Type B pancreatic cell (in vitro differentiated cells): ENCODE results near the gene COA8. TPM values are rescaled to one million over a fixed set of nuclear protein-coding genes. Genes with fewer than 3 reads are reported as not detected.

ENCODE experiments used
- DNase-seq: peaks from one replicate; pipeline ENCODE4 v3.0.0; 2021; ENCODE audit warnings: mixed read lengths; ENCODE audit not compliant: unreplicated experiment; ENCODE audit errors: extremely low spot score
- H3K27ac Mint-ChIP-seq: 2 replicates; pipeline ENCODE4 v1.8.0; 2021; ENCODE audit warnings: mild to moderate bottlenecking, mixed read lengths
- H3K27me3 Mint-ChIP-seq: 2 replicates; pipeline ENCODE4 v1.8.0; 2021; ENCODE audit warnings: mixed read lengths
- H3K36me3 Mint-ChIP-seq: 2 replicates; pipeline ENCODE4 v1.8.0; 2021; ENCODE audit warnings: mixed read lengths
- H3K4me1 Mint-ChIP-seq: one replicate; pipeline ENCODE4 v1.8.0; 2021; ENCODE audit warnings: mixed read lengths; ENCODE audit not compliant: unreplicated experiment
- H3K4me3 Mint-ChIP-seq: 2 replicates; pipeline ENCODE4 v1.8.0; 2021; ENCODE audit warnings: mild to moderate bottlenecking, mixed read lengths
- H3K9me3 Mint-ChIP-seq: 2 replicates; pipeline ENCODE4 v1.8.0; 2021; ENCODE audit warnings: mixed read lengths
- total RNA-seq: library from RNA; stranded (reverse); gene quantifications from 2 replicates; pipeline ENCODE4 v1.2.1, GENCODE V29; 2021; ENCODE audit warnings: low replicate concordance
- TF ChIP-seq, protein P1 (sequence below): fragments of 200-600 bp; sonication (generic); conservative IDR thresholded peaks from 2 replicates; pipeline ENCODE4 v1.5.0; 2021; ENCODE audit warnings: antibody characterized with exemption, mild to moderate bottlenecking

COA8 gene
- total RNA-seq, 1 donor from 2014 or later, result 42.5 TPM

DNA sequence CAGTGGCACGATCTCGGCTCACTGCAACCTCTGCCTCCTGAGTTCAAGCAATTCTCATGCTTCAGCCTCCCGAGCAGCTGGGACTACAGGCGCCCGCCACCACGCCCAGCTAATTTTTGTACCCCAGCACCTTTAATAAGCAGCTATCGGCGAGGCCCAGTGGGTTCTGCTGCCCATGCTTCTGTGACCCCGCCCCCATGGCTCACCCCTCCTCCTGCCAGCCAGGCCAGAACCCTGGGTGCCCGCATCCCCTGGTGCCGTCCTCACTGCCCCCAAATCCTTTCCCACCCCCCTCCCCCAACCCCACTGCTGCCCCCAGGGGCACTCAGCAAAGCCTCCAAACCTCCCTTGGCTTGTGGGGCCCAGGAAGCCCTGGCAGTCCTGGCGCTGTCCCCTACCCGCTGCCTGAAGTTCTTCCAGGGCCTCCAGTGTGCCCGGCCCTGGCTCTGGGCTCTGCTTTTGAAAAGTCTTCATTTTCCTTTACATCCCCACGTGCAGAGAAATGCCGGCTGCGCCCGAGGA lies 14.8 kb upstream of the COA8 start:
- Mint-ChIP-seq H3K27me3 (no peaks in the 10 kb centered on the region), H3K36me3 (no peaks in the 10 kb centered on the region), H3K4me1 (no peaks in the 10 kb centered on the region), H3K9me3 (no peaks in the 10 kb centered on the region), H3K27ac (no peak overlapping the region), H3K4me3 (no peak overlapping the region)
- TF ChIP-seq, protein P1, sequence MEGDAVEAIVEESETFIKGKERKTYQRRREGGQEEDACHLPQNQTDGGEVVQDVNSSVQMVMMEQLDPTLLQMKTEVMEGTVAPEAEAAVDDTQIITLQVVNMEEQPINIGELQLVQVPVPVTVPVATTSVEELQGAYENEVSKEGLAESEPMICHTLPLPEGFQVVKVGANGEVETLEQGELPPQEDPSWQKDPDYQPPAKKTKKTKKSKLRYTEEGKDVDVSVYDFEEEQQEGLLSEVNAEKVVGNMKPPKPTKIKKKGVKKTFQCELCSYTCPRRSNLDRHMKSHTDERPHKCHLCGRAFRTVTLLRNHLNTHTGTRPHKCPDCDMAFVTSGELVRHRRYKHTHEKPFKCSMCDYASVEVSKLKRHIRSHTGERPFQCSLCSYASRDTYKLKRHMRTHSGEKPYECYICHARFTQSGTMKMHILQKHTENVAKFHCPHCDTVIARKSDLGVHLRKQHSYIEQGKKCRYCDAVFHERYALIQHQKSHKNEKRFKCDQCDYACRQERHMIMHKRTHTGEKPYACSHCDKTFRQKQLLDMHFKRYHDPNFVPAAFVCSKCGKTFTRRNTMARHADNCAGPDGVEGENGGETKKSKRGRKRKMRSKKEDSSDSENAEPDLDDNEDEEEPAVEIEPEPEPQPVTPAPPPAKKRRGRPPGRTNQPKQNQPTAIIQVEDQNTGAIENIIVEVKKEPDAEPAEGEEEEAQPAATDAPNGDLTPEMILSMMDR, result no peak
- no peak for DNase-seq

DNA sequence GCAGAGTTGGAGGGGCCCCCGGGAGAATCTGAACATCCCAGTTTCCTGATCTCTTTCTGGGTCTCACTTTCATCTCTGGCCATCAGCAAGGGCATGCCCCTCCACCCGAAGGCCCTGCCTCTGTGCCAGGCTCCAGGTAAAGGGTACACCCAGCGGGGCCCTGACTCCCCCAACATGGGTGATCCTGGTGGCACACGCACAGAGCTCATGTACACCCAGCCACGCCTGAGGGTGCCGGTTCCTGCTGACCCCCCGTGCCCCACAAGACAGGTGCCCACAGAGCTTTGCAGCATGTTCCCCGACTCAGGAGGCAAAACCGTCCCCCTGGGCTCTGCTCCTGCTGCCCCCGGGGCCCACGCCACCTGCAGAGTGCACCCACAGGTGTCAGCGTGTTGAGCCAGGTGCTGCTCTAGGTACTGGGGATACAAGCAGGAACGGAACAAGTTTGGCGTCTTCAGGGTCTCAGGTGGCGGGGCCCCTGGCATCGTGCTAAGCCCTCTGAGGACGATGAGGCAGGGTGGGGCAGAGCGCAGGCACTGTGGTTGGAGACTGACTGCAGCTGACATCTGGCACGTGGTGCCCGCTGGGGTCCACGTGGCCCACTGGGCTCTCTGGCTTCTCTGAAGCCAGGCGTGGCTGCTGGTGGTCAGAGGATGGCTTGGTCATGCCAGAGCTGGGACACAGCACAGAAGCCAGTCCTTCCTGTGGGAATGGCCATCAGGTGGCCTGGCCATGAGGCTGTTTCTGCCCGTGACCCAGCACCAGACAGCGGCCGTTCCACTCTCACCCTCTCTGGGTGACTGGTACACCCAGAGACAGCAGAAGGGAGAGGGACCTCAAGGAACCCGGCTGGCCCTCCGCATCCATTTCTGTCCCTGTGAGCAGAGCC lies 14.1 kb upstream of the COA8 start:
- H3K9me3 Mint-ChIP-seq, result no peaks in the 10 kb centered on the region
- no peaks in the 10 kb centered on the region for H3K4me1 Mint-ChIP-seq
- DNase-seq, result no peak
- H3K36me3 Mint-ChIP-seq, result no peaks in the 10 kb centered on the region
- H3K27me3 Mint-ChIP-seq, result no peaks in the 10 kb centered on the region
- no peak overlapping the region for H3K27ac Mint-ChIP-seq
- TF ChIP-seq, protein P1, result no peak
- H3K4me3 Mint-ChIP-seq, result no peak overlapping the region

DNA sequence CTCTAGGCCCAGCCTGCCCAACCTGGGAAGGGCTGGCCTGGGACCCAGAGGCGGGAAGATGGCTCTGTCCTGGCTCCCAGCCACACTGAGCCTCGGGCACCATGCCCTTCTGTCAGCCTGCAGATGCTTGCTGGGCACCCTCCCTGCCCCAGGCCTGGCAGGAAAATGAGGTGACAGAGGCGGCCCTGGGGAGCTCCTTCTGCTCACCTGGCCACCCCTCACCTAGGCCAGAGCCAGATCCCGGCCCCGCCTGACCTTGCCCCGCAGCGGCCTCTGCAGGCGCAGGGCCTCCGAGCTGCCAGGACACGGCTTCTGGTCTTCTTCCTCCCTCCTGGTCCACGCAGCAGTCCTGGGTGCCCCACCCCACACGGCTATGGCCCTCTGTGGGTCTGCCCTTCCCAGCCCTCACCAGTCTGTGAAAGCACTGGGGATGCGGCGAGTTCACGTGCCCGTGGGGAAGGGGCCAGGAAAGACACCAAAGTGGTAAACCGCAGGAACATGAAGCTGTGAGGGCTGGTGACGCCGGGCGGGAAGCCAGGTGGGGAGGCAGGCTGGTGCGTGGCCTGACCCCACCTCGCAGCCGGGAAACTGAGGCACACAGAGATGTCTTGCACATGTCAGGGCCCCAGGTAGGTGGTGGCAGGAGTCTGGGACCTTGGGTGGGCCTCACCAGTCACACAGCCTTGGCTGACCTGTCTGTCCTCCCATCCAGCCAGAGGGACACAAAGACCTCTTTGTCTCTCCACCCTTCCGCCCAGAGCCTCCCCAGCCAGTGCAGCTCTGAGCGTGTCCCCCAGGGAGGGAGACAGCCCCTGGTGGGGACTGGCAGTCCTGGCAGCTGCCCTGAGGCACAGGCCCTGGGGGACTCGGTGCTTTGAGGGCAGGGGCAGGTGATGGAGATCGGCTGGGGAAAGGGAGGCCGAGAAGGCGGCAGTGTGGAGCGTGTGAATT lies 13.1 kb upstream of the COA8 start:
- Mint-ChIP-seq H3K4me1 (peaks cover under 1% of the 10 kb centered on the region), H3K36me3 (no peaks in the 10 kb centered on the region), H3K4me3 (no peak overlapping the region), H3K27me3 (no peaks in the 10 kb centered on the region), H3K9me3 (no peaks in the 10 kb centered on the region), H3K27ac (no peak overlapping the region)
- no peak for DNase-seq
- TF ChIP-seq, protein P1, result no peak

DNA sequence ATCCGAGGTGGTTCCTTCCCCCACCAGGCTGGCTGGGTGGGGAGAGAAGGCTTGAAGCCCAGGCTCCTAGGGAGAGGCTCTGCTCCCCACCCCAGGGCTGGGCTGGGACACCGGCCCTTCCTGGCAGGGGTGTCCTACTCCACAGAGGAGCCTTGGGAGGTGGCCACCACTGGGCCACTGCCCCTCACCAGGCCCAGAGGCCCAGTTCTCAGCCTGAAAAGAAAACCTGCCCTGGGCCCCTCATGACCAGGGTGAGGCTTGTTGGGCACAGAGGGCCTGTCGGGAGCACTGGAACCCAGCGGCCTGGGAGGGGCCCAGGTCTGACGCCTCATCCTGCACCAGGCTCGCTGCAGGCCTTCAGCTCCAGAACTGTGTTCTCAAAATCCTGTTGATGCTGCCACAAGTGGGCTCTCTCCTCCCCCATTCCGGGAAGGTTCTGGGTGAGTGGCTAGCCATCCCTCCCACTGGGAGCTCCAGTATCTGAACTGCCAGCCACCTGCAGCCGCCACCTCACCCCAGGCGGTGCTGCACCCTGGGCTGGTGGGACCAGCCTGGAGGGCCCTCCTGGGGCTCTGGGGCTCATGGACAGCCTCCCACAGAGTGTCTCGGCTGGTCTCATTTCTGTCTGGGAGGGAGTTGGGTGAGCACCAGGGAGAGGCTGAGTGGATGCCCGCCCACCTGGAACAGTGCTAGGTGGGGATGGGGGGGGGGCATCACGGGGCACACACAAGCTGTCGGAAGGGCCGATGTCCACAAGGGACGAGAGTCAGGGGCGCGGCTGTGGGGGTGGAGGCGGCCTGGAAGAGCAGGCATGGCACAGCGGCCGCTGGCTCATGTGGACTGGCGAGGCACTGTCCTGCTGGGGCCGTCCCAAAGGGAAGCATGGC lies 12.1 kb upstream of the COA8 start:
- TF ChIP-seq, protein P1, result no peak
- Mint-ChIP-seq H3K4me1 (peaks cover 5% of the 10 kb centered on the region), H3K9me3 (no peaks in the 10 kb centered on the region), H3K36me3 (no peaks in the 10 kb centered on the region), H3K4me3 (no peak overlapping the region), H3K27ac (no peak overlapping the region), H3K27me3 (no peaks in the 10 kb centered on the region)
- DNase-seq, result no peak

DNA sequence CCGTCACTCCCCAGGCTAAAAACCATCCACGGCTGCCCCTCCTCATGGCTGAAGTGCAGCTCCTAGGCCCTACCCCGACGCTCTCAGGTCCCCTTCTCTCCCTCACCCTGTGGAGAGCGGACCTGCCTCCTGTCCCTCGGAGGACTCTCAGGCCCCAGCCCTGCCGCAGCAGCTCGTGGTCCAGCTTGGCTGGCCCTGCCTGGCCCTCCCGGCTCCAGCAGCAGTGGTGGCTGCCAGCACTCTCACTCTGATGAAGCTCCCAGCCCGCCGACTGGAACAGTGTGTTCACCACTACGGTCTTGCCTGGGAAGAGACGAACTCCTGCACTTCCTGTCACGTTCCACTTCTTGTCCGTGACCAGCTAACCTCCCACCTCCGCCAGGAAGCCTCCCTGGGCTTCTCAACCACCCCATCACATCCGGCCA lies 11.4 kb upstream of the COA8 start:
- no peaks in the 10 kb centered on the region for H3K9me3 Mint-ChIP-seq
- DNase-seq, result no peak
- H3K27me3 Mint-ChIP-seq, result no peaks in the 10 kb centered on the region
- H3K27ac Mint-ChIP-seq, result no peak overlapping the region
- TF ChIP-seq, protein P1, result no peak
- no peak overlapping the region for H3K4me3 Mint-ChIP-seq
- H3K36me3 Mint-ChIP-seq, result no peaks in the 10 kb centered on the region
- peaks cover 5% of the 10 kb centered on the region for H3K4me1 Mint-ChIP-seq
